Islet of Langerhans (tissue), 1 donor: ENCODE results near the gene LRCOL1.

Experiments
- FAIRE-seq: peaks from one replicate; lab custom pipeline; 2011; peaks lifted over from hg19 to GRCh38; lab: Jason Lieb, UNC

The LRCOL1 gene

GRCh38 chr12:132610051-132610759, at the start of gene LRCOL1:
Gene LRCOL1, minus strand, starts transcription at chr12:132610582. Its CDS starts 4,331 bp downstream, at chr12:132606251.
- no peak for FAIRE-seq

- no peak for FAIRE-seq
These were observed 49.7 kb upstream of the LRCOL1 start for GRCh38 chr12:132660052-132660451.

GRCh38 chr12:132659146-132659545, 48.8 kb upstream of the LRCOL1 start:
- no peak for FAIRE-seq

- FAIRE-seq = no peak
These were observed 47.9 kb upstream of the LRCOL1 start for GRCh38 chr12:132658149-132658894.

- FAIRE-seq = no peak
These were observed 46.8 kb upstream of the LRCOL1 start for GRCh38 chr12:132657004-132657727.

- no peak for FAIRE-seq
These were observed 43.3 kb upstream of the LRCOL1 start for GRCh38 chr12:132653567-132654290.

GRCh38 chr12:132651444-132652100, 41.2 kb upstream of the LRCOL1 start:
- FAIRE-seq = no peak

- FAIRE-seq = no peak
These were observed 39.0 kb upstream of the LRCOL1 start for GRCh38 chr12:132649226-132649945.

GRCh38 chr12:132648616-132649225, 38.3 kb upstream of the LRCOL1 start:
- no peak for FAIRE-seq

GRCh38 chr12:132647858-132648257, 37.5 kb upstream of the LRCOL1 start:
- no peak for FAIRE-seq

- FAIRE-seq = no peak
These were observed 36.5 kb upstream of the LRCOL1 start for GRCh38 chr12:132646850-132647249.

GRCh38 chr12:132642846-132643835, 32.8 kb upstream of the LRCOL1 start:
- no peak for FAIRE-seq

- FAIRE-seq = no peak
These were observed 31.6 kb upstream of the LRCOL1 start for GRCh38 chr12:132641811-132642650.

GRCh38 chr12:132640936-132641335, 30.6 kb upstream of the LRCOL1 start:
- FAIRE-seq = no peak

GRCh38 chr12:132639956-132640520, 29.7 kb upstream of the LRCOL1 start:
- FAIRE-seq = no peak

GRCh38 chr12:132638541-132639408, 28.4 kb upstream of the LRCOL1 start:
- peak; percentile 89 for FAIRE-seq

- FAIRE-seq = no peak
These were observed 27.4 kb upstream of the LRCOL1 start for GRCh38 chr12:132637811-132638210.
